ENCODE results near the gene RAB33B.

Gene RAB33B

DNA sequence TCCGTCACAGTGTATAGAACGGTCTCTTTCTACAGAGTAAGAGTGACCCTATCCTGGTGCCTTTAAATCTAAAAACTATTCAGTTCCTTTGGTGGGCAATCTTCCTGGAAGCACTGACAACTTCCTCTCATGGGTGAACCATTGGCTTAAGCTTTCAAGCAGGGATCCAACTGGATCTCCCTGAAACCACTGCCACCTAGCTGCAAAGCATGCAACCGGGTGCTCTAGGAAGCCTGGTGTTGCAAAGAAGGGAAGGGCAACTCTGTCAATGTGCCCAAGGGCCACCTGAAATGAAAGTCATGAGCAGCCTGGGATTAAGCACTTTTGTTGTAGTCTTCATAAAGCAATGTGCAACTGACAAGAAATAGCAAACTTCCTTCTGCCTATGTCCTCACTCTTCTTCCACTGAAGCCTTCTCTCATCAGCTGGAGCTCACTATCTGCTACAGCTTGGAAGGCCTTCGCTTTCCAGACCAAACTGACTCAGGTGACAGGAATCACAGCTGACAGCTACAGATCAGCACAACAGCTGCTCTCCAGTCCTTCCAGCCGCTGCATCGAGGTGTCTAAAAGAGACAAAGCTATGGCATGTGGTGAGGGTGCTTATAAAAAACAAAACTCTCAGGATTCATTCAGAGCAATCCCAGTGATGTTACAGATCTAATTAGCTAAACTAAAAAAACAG lies 55.9 kb downstream of the RAB33B start:
- DNase-seq: no peak

DNA sequence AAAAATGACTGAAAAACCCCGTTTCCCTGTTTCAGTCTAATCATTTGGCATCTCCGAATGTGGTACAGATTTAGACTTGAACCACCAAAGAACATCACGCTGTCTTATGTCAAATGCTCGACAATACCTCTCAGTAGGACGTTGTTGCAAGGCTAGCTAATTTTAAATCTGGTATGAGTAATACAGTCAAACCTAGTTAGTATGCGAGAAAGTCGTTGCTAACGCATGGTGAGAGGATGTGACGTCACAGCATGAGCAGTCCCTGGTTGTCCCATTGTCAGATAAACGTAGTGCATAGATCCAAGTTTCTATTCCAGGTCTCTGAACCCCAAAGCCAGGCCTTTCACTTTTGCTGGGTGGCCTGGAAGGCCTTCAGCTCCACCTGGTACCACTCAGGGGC lies 57.4 kb downstream of the RAB33B start:
- DNase-seq: peak in 1 of 5 experiments; percentile 43

- no peak for DNase-seq
Observed at GRCh38 chr4:139514382-139515059, 60.6 kb downstream of the RAB33B start.

GRCh38 chr4:139515531-139515958 lies 61.6 kb downstream of the RAB33B start:
- DNase-seq: no peak

DNA sequence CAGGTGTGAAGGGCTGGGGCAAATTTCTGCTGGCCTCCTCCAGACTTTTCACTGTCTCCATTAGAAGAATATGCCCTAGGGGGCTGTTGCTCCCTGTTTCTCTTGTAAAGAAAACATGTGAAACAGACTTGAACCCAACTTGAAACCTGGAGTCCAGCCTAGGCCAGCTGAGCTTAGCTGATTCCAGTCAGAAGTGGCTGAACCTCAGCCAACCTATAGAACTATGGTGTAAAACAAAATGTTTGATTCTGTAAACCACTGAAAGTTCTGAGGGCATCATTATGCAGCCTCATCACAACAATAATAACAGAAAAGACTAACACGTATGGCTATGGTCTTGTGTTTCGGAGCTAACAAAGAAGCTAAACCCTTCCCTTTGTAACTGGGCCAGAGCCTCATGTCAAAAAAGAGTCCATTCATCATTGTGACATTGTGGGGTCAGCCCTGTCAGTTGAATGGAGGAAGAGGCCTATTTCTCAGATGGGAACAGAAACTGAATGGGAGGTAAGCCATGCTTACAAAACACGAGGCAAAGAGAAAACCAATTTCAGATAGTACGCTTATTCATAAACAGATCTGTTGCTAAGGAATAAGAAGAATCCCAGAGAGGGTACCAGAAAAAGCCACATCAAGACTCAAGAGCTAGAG lies 68.0 kb downstream of the RAB33B start:
- no peak for DNase-seq

DNA sequence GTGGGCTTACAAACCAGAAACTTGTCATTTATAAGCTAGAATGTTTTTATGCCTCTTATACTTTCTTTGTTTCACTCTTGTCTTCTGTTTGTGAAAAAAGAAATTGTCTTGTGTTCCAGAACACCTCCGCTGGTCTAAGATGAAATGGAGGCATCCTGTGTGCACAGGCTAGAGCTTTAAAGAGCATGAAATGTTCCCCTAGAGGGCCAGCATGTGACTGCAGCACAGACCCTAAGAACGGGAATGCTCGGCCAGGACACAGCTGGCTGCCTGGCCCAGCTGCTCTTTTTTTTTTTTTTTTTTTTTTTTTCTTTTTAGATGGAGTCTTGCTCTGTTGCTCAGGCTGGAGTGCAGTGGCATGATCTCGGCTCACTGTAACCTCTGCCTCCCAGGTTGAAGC lies 68.5 kb downstream of the RAB33B start:
- no peak for DNase-seq

GRCh38 chr4:139523076-139523475 lies 69.2 kb downstream of the RAB33B start:
- DNase-seq: no peak

DNA sequence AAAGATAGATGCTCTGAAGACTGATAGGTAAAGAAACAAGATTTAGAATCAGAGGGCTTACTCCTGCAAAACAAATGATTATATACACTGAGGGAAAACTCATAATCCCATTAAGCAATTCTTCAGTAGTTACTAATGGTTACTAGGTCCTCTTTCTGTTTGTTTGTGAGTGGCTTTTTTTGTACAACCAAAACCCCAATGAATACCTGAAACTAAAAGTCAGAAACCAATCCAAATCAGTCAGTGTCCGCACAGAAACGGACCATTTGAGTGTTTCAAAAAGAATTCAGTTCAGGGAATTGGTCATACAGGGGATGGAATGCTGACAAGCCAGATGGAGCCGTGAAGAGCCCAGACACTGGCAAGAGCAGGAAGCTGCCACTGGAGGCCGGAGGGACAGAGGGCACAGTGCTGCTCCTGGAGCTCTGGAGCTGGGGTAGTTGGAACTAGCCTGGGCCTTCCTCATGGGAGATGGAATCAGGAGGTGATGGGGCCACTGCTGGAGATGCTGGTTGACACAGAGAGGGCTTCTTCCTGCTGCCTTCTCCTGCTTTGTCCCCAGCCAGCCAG lies 70.2 kb downstream of the RAB33B start:
- no peak for DNase-seq

GRCh38 chr4:139525414-139525813 lies 71.5 kb downstream of the RAB33B start:
- DNase-seq: peak in 2 of 5 experiments; percentile 7 to 14

All from T-helper 2 cell (primary cell).